EL (cell line): ENCODE results near the gene CHST7.

Experiments
- DNase-seq: peaks from one replicate; pipeline ENCODE4 v3.0.0-alpha.2; 2016

The CHST7 gene

DNA sequence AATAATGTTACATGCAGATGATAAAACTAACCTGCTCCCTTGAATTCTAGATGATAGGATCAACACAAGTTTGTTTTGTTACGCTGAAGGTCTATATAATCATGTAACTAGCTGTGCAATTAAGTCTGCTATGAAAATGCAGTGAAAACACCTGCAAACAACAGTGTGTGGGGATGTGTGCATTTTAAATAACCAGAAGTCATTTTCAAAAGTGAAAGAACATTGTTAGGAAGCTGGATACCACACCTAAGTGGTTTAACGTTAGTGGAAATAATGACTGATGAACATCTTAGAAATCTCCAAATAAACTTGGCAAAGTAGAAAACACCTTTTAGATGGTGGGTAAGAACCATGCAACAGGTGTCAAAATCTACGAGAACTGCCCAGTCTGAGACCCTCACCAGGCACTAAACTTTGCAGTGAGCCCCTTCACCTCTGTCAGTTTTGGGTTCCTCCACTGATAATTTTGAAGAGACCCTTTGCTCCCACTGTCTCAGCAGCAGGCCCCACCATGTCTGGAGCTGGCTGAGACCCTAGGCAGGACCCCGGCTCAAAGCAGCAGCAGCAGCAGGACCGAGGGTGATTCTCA lies 36.6 kb downstream of the CHST7 start:
- no peak for DNase-seq

DNA sequence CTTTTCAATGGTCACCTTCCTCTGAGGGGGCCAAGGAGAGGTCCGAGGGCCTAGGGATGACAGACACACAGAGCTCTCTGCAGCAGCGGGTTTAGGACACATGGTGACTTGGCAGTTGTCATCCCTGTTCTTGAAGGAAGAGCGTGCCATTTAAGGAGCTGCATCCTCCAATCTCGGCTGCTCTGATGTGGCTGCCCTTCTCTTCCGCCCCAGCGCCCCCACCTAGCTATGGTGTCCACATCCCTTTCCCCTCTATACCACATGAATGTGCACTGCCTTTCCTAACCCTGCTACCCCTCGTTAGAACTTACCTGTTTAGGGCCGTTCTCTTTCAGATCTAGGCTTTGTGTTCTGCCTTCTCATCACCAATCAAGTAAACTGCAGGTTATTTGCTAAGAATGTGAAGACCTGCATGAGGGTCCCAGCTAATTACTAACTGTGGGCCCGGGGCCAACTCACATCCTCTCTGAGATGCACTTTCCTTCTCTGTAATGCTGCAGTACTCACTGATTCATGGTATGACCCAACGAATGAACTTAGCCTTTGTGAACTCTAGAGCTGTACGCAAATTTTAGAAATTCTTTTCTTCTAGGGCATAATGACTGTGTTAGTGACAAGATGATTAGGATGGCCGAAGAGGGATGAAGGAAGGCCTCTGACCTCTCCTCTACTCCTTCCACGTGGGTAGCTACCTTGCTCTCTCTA lies 38.2 kb downstream of the CHST7 start:
- DNase-seq = no peak

DNA sequence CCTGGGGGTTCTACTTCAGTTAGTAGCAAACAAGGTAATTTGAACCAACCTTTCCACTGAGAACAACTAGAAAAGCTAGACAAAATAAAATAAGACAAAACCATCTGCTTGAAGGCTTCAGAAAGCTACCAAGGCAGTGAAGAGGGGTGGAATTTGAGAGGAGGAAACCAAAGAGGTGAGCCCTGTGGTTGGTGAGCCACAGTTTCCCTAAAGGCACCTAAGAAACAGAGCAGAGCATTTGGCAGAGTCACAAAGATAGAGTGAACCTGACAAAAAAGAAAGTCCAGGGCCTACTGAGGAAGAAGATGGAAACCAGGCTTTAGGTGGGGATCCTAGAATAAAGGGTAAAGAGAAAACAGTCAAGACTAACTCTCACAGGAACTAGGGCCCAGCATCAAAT lies 44.3 kb downstream of the CHST7 start:
- no peak for DNase-seq

DNA sequence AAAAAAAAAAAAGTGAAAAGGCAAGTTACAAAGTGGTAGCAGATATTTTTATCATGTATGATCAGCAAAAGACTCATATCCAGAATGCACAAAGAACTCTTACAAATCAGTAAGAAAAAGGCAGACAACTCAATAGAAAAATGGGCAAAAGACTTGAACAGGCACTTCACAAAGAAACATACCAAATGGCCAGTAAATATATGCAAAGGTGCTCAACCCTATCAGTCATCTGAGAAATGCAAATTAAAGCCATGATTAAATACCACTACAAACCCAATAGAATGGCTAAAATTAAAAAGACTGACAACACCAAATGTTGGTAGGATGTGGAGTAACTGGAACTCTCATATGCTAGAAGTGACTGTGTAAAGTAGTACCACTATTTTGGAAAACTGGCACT lies 45.4 kb downstream of the CHST7 start:
- no peak for DNase-seq

DNA sequence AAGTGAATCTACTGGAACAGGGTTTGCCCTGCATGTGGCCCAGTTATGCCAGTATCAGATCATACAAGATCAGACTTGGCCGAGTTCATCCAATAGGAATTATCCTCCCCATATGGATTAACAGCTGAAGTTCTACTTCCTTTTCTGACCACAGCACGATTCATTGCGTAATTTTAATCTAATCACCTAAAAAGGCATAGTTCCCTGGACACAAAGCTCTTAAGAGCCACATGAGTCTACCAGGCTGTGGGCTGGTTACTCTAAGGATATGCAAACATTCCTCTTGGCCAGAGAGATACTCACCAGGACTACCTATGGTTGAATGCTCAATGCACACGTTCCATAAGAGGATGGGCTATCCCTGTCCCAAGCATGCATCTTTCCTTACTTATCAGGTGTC lies 46.9 kb downstream of the CHST7 start:
- DNase-seq = peak; percentile 0

DNA sequence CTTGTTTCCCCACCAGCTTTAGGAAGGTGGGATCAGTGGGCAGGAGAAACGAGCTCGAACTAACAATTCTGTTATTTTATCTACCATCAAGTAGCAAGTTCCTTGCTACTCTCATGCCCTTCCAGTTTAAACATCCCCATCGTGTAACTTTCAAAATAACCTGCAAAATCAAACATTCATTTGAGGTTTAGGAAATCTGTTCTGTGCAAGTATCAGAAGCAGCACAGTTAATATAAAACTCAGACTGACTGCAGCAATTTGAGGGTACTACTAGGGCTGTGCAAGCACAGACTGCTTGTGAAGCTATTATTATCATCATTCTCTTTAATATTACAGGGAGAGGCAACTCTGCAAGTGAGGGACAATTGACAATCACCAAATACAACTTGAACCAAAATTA lies 48.0 kb downstream of the CHST7 start:
- DNase-seq = no peak

DNA sequence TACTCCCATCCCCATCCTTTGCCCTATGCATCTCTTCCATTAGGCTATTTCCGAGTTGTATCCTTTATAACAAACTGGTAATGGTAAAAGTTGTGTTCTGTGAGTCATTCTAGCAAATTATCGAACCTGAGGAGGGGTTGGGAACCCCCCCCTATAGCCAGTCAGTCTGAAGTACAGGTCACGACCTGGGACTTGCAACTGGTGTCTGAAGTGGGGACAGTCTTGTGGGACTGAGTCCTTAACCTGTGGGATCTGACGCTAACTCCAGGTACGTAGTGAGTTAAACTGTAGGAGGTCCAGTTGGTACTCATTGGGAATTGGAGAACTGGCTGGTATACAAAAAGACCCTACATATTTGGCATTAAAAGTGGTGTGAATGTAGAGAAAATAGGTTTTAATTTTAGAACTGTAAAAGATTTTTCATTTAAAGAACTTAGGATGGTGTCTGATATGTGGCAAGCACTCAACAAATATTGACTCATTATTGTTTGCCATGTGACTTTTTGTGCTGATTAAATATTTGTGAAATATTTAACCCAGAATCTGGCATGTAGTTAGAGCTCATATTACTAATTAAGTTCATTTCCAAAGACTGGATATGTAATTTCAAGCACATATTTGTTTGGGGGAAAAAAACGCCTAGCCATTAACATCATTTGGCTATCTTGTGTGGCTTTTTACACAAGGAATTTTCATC lies 50.7 kb downstream of the CHST7 start:
- DNase-seq = no peak

DNA sequence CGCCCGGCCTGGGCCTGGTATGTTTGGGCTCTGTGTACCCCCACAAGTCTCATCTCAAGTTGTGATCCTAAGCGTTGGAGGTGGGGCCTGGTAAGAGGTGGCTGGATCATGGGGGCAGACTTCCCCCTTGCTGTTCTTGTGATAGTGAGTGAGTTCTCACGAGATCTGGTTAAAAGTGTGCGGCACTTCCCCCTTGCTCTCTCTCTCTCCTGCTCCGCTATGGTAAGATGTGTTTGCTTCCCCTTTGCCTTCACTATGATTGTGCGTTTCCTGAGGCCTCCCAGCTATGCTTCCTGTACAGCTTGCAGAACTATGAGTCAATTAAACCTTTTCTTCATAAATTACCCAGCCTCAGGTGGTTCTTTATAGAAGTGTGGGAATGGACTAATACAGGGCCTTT lies 53.0 kb downstream of the CHST7 start:
- DNase-seq = no peak

DNA sequence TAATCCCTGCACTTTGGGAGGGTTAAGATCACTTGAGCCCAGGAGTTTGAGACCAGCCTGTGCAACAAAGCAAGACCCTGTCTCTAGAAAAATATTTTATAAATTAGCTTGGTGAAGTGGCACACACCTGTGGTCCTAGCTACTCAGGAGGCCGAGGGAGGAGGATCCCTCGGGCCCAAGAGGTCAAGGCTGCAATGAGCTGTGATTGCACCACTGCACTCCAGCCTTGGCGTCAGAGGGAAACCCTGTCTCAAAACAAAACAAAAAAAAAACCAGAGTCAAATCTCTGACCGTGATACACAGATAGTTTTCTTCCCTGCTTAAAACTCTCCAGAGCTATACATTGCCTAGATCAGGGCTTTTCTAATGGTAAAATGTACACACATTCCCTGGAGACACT lies 53.5 kb downstream of the CHST7 start:
- DNase-seq = no peak

DNA sequence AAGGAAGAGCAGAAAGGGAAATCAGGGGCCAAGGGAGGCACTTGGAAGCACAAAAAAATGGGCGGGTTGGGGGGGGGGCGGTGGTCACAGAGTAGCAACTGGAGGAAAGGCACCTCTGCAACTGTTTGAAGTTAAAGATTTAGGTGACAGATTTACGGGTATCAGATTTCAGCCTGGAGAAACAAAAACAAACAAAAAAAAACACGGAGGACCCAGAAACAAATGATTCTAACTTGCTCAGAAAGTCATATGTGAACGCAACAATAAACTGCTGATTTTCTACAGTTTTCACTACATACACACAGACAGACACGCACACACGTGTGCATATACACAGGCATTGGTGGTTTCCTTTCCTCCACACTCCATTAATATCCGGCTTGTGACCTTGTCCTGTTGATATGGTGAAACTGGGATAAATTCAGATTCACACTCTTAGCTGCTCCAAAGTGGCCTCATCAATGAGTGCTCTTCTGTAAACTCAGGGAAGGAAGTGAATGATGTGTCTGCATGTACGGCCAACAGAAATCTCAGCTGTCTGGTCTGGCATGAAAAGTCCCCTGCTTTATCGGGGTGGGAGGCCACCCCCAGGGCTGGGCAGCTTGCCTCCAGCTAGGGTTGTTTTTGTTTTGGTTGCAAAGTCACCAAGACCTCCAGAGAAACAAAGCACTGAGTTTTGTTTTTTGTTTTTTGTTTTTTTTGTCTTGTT lies 54.3 kb downstream of the CHST7 start:
- DNase-seq = no peak

DNA sequence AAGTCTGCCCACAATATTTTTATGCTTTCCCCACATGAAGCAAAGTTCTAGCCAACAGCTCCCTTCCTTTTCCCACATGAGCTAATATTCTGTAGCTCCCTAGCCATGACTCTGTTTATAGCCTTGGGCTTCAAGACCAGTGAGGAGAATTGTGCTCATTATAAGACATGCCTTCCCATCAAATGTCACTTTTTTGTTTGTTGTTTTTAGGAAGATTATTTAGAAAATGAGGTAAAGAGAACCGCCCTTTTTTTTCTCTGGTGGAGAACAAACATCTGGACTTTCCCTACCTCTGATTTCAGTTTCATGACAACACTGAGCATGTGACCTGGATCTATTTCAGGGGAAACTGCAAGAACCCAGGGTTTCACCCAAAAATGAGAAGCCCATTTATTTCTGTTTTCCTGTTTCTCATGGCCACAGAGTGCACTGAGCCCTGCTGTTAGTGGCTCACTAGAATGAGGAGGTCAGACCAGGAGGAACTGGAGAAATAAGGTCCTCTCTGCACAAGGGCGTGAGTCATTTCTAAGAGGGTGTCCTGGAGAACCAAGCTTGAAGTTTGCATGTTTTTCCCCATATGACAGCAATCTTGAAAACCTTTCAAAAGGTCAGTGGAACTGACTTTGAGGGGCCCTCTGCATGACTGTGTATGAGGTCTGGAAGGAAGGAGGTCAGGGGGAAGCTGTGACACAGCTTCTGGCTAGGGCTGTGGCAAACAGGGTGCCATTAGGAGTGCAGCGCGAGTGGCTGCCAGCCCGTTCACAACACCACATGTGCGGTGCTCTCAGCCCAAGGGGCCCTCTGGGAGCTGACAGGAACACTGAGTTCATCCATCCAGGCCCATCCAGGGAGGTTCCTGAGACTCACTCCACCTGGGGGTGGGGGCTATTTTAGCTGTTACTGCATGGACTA lies 55.2 kb downstream of the CHST7 start:
- DNase-seq = peak; percentile 39

DNA sequence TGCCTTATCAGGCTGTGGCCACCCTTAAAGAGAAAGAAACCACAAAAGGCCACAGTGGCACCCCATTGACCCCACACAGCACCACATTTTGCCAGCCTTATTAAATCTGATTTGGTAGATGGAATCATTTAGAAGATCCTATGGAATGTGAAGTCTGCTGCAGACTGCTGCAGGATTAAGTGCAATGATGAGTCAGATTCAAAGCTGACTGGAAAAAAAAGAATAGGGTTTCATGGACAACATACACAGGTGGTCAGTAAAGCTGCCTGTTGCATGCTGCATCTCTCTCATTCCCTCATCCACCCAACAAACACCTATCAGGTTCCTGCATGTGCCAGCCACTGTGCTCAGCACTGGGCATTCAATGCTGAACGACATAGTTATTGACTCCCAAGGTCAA lies 56.6 kb downstream of the CHST7 start:
- peak; percentile 44 for DNase-seq

DNA sequence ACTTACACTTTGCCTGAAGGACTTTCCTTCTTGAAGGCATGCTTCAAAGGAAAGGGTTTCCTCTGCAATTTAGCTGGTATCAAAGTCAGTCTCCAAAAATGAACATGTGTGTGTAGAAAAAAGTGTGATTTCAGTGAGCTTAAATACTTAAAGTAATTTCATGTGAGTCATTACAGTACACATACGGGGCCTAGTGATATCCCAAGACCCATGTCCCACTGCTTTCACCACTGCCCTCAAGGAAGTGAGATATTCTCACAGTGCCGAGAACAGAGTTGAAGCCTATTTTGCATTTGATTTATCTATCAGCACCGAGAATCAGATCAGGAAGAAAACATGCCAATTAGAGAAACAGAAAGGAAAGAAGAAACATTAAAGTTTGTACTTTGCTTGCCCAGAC lies 61.0 kb downstream of the CHST7 start:
- DNase-seq = no peak

DNA sequence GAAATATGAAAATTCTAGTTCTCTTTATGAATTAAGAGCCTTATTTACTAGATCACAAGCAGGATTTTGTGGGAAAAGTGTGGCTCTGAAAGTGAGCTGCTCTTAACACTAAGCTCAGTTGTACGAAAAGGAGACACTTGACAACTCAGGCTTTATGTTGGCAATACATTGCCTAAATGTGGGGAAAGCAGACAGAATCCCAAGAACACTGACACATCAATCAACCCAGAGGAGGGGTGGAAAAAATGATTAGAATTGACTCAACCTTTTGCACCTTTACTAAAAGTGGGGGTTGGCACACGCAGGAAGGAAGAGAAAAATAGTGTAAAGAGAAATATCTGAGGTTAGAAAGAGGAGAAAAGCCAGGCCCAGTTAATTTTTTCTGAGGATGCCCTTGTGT lies 61.6 kb downstream of the CHST7 start:
- no peak for DNase-seq

DNA sequence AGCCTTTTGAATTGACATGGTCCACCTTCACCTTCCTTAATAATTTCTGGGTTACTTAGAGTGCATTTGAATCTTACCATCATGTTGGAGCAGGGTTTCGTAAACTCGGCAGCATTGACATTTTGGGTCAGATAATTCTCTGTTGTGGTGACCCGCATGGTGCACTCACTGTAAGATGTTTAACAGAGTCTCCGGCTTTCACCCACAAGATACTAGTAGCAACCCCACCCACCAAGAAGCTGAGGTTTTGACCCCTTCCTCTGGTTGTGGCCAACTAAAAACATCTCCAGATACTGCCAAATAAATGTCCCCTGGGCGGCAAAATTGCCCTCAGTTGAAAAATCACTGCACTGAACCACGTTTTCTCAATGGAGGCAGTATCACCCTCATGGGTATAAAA lies 62.7 kb downstream of the CHST7 start:
- DNase-seq = no peak

DNA sequence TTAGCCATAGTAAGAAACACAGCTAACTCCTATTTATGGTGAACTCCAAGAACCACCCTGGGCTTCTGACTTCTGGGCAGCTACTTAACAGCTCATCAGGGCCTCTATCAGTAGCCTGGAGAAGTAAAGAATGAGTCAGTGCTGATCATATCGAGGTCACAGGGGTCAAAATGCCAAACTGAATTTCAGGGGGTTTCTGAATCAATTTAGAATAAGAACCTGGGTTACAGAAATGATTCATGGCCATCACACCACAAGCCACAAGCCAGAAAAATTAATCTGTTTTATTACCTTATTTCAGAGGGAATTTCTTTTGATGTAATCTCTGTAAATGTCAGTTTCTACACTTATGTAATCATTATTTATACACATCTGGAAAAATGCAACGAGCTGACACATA lies 64.4 kb downstream of the CHST7 start:
- DNase-seq = peak; percentile 48

DNA sequence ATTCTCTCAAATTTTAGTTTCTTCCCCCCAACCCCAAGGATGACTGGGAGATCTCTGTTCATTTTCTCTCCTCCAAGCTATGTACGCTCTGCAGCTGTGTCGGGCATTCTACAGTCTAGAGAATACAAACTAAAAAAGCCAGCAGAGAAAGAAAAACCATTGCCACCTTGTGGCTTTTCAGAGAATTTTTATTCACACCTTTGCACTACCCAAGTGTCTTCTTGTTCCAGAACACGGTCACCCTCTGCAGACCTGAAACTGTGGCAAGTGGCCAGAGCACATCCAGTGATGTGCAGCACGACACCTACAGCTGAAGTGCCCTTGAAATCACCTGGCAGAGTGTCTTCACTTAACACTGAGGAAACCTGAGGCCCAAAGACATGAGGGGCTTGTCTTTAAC lies 68.6 kb downstream of the CHST7 start:
- DNase-seq = peak; percentile 18

DNA sequence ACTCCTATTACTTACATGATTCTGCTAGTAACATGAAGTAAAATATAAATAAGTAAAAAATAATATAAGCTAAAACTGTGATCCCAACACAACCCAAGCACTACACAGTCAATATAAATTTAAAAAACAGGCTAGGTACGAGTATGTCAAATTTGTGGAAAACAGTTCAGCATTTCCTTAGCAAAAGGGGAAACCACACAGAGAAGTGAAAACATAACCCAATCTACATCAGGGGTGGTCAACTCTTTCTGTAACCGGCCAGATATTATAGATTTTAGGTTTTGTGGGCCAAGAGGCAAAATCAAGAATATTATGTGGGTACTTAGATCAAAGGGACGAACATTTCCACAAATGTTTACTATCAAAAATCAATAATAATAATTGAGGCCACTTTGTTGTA lies 70.1 kb downstream of the CHST7 start:
- DNase-seq = no peak

DNA sequence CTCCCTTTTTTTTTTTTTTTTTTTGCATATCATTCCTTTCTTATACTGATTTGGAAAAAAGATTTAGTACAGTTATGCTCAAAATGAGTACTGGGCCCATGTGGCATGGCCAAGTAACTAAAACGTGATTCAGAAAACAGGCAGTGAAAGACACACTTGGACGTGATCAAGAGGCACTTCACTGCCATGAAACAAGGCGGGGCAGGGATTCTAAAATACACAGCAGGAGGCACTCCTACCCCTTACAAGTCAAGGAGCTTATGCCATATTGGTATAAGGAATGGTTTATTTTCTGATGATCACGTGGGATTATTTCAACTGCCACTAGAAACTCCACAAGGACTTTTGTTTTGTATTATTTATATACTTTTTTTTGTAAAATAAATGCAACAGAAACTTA lies 72.0 kb downstream of the CHST7 start:
- no peak for DNase-seq

DNA sequence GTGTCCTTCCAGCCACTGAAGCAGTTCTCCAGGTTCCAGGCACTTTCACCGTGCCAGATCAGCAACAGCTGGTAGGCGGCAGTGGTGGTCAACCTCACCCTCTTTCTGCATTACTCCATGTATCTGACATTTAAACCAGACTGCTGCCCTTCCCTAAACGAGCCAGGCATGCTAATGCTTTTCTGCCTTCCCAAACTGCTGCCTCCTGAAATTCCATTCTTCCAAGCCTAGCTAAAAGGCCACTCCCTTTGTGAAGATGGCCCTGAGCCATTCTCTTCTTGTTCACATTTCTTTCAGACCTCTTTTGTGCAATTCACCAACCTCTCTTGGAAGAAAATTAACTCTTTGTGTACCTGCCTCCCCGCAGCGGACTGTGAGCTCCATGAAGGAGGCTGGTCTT lies 73.7 kb downstream of the CHST7 start:
- no peak for DNase-seq
